ENCODE measurements around the gene ARHGAP10.

GRCh38 chr4:147829401-147830101 lies 97.7 kb downstream of the ARHGAP10 start:
- TF ChIP-seq EZH2 (optimal IDR thresholded peaks at IDR 0.05; ENCODE audit: low read depth, low read length), result no peak
- TF ChIP-seq, protein P1, sequence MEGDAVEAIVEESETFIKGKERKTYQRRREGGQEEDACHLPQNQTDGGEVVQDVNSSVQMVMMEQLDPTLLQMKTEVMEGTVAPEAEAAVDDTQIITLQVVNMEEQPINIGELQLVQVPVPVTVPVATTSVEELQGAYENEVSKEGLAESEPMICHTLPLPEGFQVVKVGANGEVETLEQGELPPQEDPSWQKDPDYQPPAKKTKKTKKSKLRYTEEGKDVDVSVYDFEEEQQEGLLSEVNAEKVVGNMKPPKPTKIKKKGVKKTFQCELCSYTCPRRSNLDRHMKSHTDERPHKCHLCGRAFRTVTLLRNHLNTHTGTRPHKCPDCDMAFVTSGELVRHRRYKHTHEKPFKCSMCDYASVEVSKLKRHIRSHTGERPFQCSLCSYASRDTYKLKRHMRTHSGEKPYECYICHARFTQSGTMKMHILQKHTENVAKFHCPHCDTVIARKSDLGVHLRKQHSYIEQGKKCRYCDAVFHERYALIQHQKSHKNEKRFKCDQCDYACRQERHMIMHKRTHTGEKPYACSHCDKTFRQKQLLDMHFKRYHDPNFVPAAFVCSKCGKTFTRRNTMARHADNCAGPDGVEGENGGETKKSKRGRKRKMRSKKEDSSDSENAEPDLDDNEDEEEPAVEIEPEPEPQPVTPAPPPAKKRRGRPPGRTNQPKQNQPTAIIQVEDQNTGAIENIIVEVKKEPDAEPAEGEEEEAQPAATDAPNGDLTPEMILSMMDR (IDR thresholded peaks at IDR 0.05; ENCODE audit: low read length), result no peak
- TF ChIP-seq EZH2phosphoT487 (IDR thresholded peaks at IDR 0.05; ENCODE audit: low read length), result no peak

Data from MM.1S (cell line).